GM18868 (cell line): ENCODE measurements around the gene MAGOHB.

Source experiments
- ATAC-seq: cut with Tn5 transposase; IDR thresholded peaks from one replicate; pipeline ENCODE4 v1.9.1; 2021; ENCODE audit warnings: mild to moderate bottlenecking, moderate library complexity; ENCODE audit not compliant: unreplicated experiment

Gene MAGOHB

GRCh38 chr12:10557329-10557728 lies 56.1 kb downstream of the MAGOHB start:
- ATAC-seq: no peak

GRCh38 chr12:10554756-10555481 lies 58.5 kb downstream of the MAGOHB start:
- no peak for ATAC-seq

- ATAC-seq: no peak
These were observed 59.1 kb downstream of the MAGOHB start for GRCh38 chr12:10554228-10554755.
